ENCODE measurements around the gene CLDN18.

The CLDN18 gene

GRCh38 chr3:138063416-138063815 lies 53.5 kb downstream of the CLDN18 start:
- ATAC-seq: no peak
- no peaks in the 10 kb centered on the region for H3K9me3 Mint-ChIP-seq
- H3K36me3 Mint-ChIP-seq (ENCODE audit: low read depth): no peaks in the 10 kb centered on the region

GRCh38 chr3:138065949-138066348 lies 56.0 kb downstream of the CLDN18 start:
- Mint-ChIP-seq H3K4me1 (peaks cover 25% of the 10 kb centered on the region), H3K27me3 (peaks cover 16% of the 10 kb centered on the region), H3K4me3 (peak overlapping the region; percentile 28), H3K36me3 (ENCODE audit: low read depth) (no peaks in the 10 kb centered on the region), H3K9me3 (no peaks in the 10 kb centered on the region), H3K27ac (peak overlapping the region; percentile 91)
- no peak for DNase-seq
- ATAC-seq: peak; percentile 77

More at GRCh38 chr3:138063416-138063815, 53.5 kb downstream of the CLDN18 start:
- DNase-seq: no peak
- no peak overlapping the region for H3K4me3 Mint-ChIP-seq
- H3K4me1 Mint-ChIP-seq: peaks cover 27% of the 10 kb centered on the region
- H3K27ac Mint-ChIP-seq: no peak overlapping the region
- H3K27me3 Mint-ChIP-seq: peaks cover 7% of the 10 kb centered on the region

GRCh38 chr3:138066383-138066782 lies 56.4 kb downstream of the CLDN18 start:
- no peaks in the 10 kb centered on the region for H3K9me3 Mint-ChIP-seq
- peak overlapping the region; percentile 91 for H3K27ac Mint-ChIP-seq
- DNase-seq (peak; percentile 46), ATAC-seq (peak; percentile 93)
- H3K4me3 Mint-ChIP-seq: peak overlapping the region; percentile 28
- peaks cover 18% of the 10 kb centered on the region for H3K27me3 Mint-ChIP-seq
- H3K36me3 Mint-ChIP-seq (ENCODE audit: low read depth): no peaks in the 10 kb centered on the region
- H3K4me1 Mint-ChIP-seq: peaks cover 21% of the 10 kb centered on the region

- H3K4me3 Mint-ChIP-seq: no peak overlapping the region
- peak overlapping the region; percentile 91 for H3K27ac Mint-ChIP-seq
- peaks cover 21% of the 10 kb centered on the region for H3K27me3 Mint-ChIP-seq
- H3K4me1 Mint-ChIP-seq: peaks cover 20% of the 10 kb centered on the region
- H3K36me3 Mint-ChIP-seq (ENCODE audit: low read depth): no peaks in the 10 kb centered on the region
- DNase-seq (no peak), ATAC-seq (no peak)
- H3K9me3 Mint-ChIP-seq: no peaks in the 10 kb centered on the region
Measured at GRCh38 chr3:138066972-138067371, 57.0 kb downstream of the CLDN18 start.

GRCh38 chr3:138068046-138068445 lies 58.1 kb downstream of the CLDN18 start:
- no peak overlapping the region for H3K27ac Mint-ChIP-seq
- peaks cover 21% of the 10 kb centered on the region for H3K27me3 Mint-ChIP-seq
- ATAC-seq (no peak), DNase-seq (no peak)
- peaks cover 20% of the 10 kb centered on the region for H3K4me1 Mint-ChIP-seq
- no peaks in the 10 kb centered on the region for H3K36me3 Mint-ChIP-seq (ENCODE audit: low read depth)
- no peaks in the 10 kb centered on the region for H3K9me3 Mint-ChIP-seq
- no peak overlapping the region for H3K4me3 Mint-ChIP-seq

- H3K4me1 Mint-ChIP-seq: peaks cover 20% of the 10 kb centered on the region
- ATAC-seq (peak; percentile 31), DNase-seq (peak; percentile 82)
- H3K27me3 Mint-ChIP-seq: peaks cover 23% of the 10 kb centered on the region
- no peak overlapping the region for H3K27ac Mint-ChIP-seq
- H3K4me3 Mint-ChIP-seq: no peak overlapping the region
- H3K9me3 Mint-ChIP-seq: no peaks in the 10 kb centered on the region
- H3K36me3 Mint-ChIP-seq (ENCODE audit: low read depth): no peaks in the 10 kb centered on the region
Measured at GRCh38 chr3:138068579-138069174, 58.7 kb downstream of the CLDN18 start.

- ATAC-seq: no peak
- H3K27me3 Mint-ChIP-seq: peaks cover 22% of the 10 kb centered on the region
Measured at GRCh38 chr3:138070006-138070405, 60.0 kb downstream of the CLDN18 start.

GRCh38 chr3:138072796-138073195 lies 62.8 kb downstream of the CLDN18 start:
- Mint-ChIP-seq H3K27ac (no peak overlapping the region), H3K4me3 (no peak overlapping the region), H3K4me1 (peaks cover 3% of the 10 kb centered on the region), H3K27me3 (peaks cover 20% of the 10 kb centered on the region), H3K36me3 (ENCODE audit: low read depth) (no peaks in the 10 kb centered on the region), H3K9me3 (no peaks in the 10 kb centered on the region)
- ATAC-seq (no peak), DNase-seq (no peak)

More at GRCh38 chr3:138070006-138070405, 60.0 kb downstream of the CLDN18 start:
- no peak for DNase-seq
- Mint-ChIP-seq H3K36me3 (ENCODE audit: low read depth) (no peaks in the 10 kb centered on the region), H3K4me3 (no peak overlapping the region), H3K9me3 (no peaks in the 10 kb centered on the region), H3K27ac (no peak overlapping the region), H3K4me1 (peaks cover 20% of the 10 kb centered on the region)

GRCh38 chr3:138078096-138078495 lies 68.1 kb downstream of the CLDN18 start:
- H3K36me3 Mint-ChIP-seq (ENCODE audit: low read depth): no peaks in the 10 kb centered on the region
- peaks cover 39% of the 10 kb centered on the region for H3K4me1 Mint-ChIP-seq
- H3K27me3 Mint-ChIP-seq: peaks cover 8% of the 10 kb centered on the region
- no peaks in the 10 kb centered on the region for H3K9me3 Mint-ChIP-seq
- DNase-seq (no peak), ATAC-seq (peak; percentile 47)
- H3K4me3 Mint-ChIP-seq: no peak overlapping the region
- H3K27ac Mint-ChIP-seq: no peak overlapping the region

GRCh38 chr3:138078901-138079344 lies 69.0 kb downstream of the CLDN18 start:
- Mint-ChIP-seq H3K4me3 (no peak overlapping the region), H3K36me3 (ENCODE audit: low read depth) (no peaks in the 10 kb centered on the region)

GRCh38 chr3:138079901-138080300 lies 69.9 kb downstream of the CLDN18 start:
- ATAC-seq: no peak

More at GRCh38 chr3:138078901-138079344, 69.0 kb downstream of the CLDN18 start:
- DNase-seq (no peak), ATAC-seq (peak; percentile 64)
- Mint-ChIP-seq H3K9me3 (no peaks in the 10 kb centered on the region), H3K27me3 (peaks cover 6% of the 10 kb centered on the region), H3K4me1 (peaks cover 46% of the 10 kb centered on the region), H3K27ac (no peak overlapping the region)

GRCh38 chr3:138081371-138082084 lies 71.6 kb downstream of the CLDN18 start:
- peaks cover 6% of the 10 kb centered on the region for H3K27me3 Mint-ChIP-seq
- ATAC-seq (no peak), DNase-seq (no peak)
- no peaks in the 10 kb centered on the region for H3K36me3 Mint-ChIP-seq (ENCODE audit: low read depth)
- no peak overlapping the region for H3K4me3 Mint-ChIP-seq
- H3K9me3 Mint-ChIP-seq: no peaks in the 10 kb centered on the region
- peaks cover 46% of the 10 kb centered on the region for H3K4me1 Mint-ChIP-seq
- no peak overlapping the region for H3K27ac Mint-ChIP-seq

More at GRCh38 chr3:138079901-138080300, 69.9 kb downstream of the CLDN18 start:
- H3K9me3 Mint-ChIP-seq: no peaks in the 10 kb centered on the region
- H3K36me3 Mint-ChIP-seq (ENCODE audit: low read depth): no peaks in the 10 kb centered on the region
- H3K4me1 Mint-ChIP-seq: peaks cover 46% of the 10 kb centered on the region
- no peak overlapping the region for H3K4me3 Mint-ChIP-seq
- peaks cover 6% of the 10 kb centered on the region for H3K27me3 Mint-ChIP-seq
- no peak for DNase-seq
- H3K27ac Mint-ChIP-seq: no peak overlapping the region

- DNase-seq (no peak), ATAC-seq (peak; percentile 79)
- H3K4me3 Mint-ChIP-seq: peak overlapping the region; percentile 28
- peaks cover 9% of the 10 kb centered on the region for H3K27me3 Mint-ChIP-seq
- peak overlapping the region; percentile 74 for H3K27ac Mint-ChIP-seq
- no peaks in the 10 kb centered on the region for H3K36me3 Mint-ChIP-seq (ENCODE audit: low read depth)
- peaks cover 46% of the 10 kb centered on the region for H3K4me1 Mint-ChIP-seq
- no peaks in the 10 kb centered on the region for H3K9me3 Mint-ChIP-seq
Measured at GRCh38 chr3:138082085-138082991, 72.4 kb downstream of the CLDN18 start.

GRCh38 chr3:138082992-138083386 lies 73.0 kb downstream of the CLDN18 start:
- no peak overlapping the region for H3K4me3 Mint-ChIP-seq
- ATAC-seq (peak; percentile 25), DNase-seq (no peak)
- no peaks in the 10 kb centered on the region for H3K36me3 Mint-ChIP-seq (ENCODE audit: low read depth)
- H3K27me3 Mint-ChIP-seq: peaks cover 9% of the 10 kb centered on the region
- peak overlapping the region; percentile 74 for H3K27ac Mint-ChIP-seq
- H3K9me3 Mint-ChIP-seq: no peaks in the 10 kb centered on the region
- peaks cover 41% of the 10 kb centered on the region for H3K4me1 Mint-ChIP-seq
